GM23248 (cell line): ENCODE data around the gene EID2.

Experiments
- EZH2 ChIP-seq: fragments of 200-600 bp; sonication (generic); IDR thresholded peaks from 2 replicates; pipeline ENCODE4 v1.6.1; 2018; ENCODE audit warnings: antibody characterized with exemption, mild to moderate bottlenecking; ENCODE audit not compliant: insufficient read depth, poor library complexity, severe bottlenecking
- EZH2phosphoT487 ChIP-seq: fragments of 200-600 bp; sonication (generic); IDR thresholded peaks from 2 replicates; pipeline ENCODE4 v1.6.1; 2018; ENCODE audit warnings: antibody characterized with exemption, moderate library complexity, mild to moderate bottlenecking, low read depth; ENCODE audit not compliant: insufficient read depth

DNA sequence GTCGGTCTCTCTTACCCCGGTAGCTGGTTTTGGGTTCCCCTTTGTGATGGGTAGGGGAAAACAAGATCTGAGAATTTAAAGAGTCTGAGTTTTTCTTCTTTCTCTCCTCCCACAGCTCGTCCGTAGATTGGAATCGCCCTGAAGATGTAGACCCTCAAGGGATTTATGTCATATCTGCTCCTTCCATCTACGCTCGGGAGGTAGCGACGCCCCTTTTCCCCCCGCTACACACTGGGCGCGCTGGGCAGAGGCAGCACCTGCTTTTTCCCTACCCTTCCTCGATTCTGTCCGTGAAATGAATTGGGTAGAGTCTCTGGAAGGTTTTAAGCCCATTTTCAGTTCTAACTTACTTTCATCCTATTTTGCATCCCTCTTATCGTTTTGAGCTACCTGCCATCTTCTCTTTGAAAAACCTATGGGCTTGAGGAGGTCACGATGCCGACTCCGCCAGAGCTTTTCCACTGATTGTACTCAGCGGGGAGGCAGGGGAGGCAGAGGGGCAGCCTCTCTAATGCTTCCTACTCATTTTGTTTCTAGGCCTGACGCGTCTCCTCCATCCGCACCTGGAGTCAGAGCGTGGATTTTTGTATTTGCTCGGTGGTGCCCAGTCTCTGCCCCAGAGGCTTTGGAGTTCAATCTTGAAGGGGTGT lies 32.1 kb downstream of the EID2 start:
- TF ChIP-seq EZH2 (no peak), EZH2phosphoT487 (no peak)
